ENCODE results near the gene MRPL23. TPM values are rescaled to one million over a fixed set of nuclear protein-coding genes. Genes with fewer than 3 reads are reported as not detected.

The MRPL23 gene
- polyA plus RNA-seq, 3 donors from 2014 or later, result 20.9 to 44.4 (median 42.4) TPM

DNA sequence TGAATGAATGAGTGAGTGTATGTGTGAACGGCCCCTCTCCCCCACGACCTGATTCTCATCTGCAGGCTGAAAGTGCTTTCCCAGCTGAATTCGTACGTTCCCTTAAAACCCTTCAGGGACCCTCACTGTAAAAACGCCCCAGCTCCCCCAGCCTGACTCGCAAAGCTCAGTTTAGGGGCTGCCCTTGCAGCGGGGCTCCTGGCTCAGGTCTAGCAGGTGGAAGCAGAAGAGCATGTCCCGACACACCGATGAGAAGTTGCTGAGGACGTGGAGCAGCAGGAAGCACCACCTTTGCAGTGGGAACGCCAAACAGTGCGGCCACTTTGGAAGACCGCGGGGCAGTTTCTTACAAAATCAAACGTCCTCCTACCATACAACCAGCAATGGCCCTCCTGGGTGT, 3.6 kb upstream of the MRPL23 start:
- Mint-ChIP-seq H3K27ac (peak overlapping the region in 1 of 6 donors; percentile 28), H3K27me3 (ENCODE audit: low read depth in 3 of 3) (peaks cover 0 to 3% (median 0%) of the 10 kb centered on the region in 3 donors), H3K36me3 (no peaks in the 10 kb centered on the region), H3K4me3 (no peak overlapping the region), H3K4me1 (peaks cover 5 to 7% of the 10 kb centered on the region in 2 donors), H3K9me3 (no peaks in the 10 kb centered on the region)
- no peak for DNase-seq

- DNase-seq, result no peak
- Mint-ChIP-seq H3K27me3 (ENCODE audit: low read depth in 3 of 3) (peaks cover 0 to 3% (median 0%) of the 10 kb centered on the region in 3 donors), H3K36me3 (no peaks in the 10 kb centered on the region), H3K9me3 (no peaks in the 10 kb centered on the region), H3K4me1 (peaks cover 5% of the 10 kb centered on the region in 2 donors), H3K27ac (no peak overlapping the region), H3K4me3 (peak overlapping the region in 3 of 5 donors; percentile 13 to 35 (median 24))
Observed at GRCh38 chr11:1943977-1944376, 3.2 kb upstream of the MRPL23 start.

GRCh38 chr11:1947592-1948237, 583 bp downstream of the MRPL23 start:
- Mint-ChIP-seq H3K27me3 (ENCODE audit: low read depth in 3 of 3) (peaks cover 0 to 3% (median 0%) of the 10 kb centered on the region in 3 donors), H3K4me1 (no peaks in the 10 kb centered on the region), H3K36me3 (no peaks in the 10 kb centered on the region), H3K27ac (no peak overlapping the region), H3K4me3 (no peak overlapping the region), H3K9me3 (no peaks in the 10 kb centered on the region)
- no peak for DNase-seq

GRCh38 chr11:1948389-1948788, 1.3 kb downstream of the MRPL23 start:
- Mint-ChIP-seq H3K4me1 (no peaks in the 10 kb centered on the region), H3K9me3 (no peaks in the 10 kb centered on the region), H3K4me3 (peak overlapping the region in 1 of 5 donors; percentile 38), H3K27me3 (ENCODE audit: low read depth in 3 of 3) (peaks cover 0 to 3% (median 0%) of the 10 kb centered on the region in 3 donors), H3K36me3 (no peaks in the 10 kb centered on the region), H3K27ac (no peak overlapping the region)
- DNase-seq, result no peak

DNA sequence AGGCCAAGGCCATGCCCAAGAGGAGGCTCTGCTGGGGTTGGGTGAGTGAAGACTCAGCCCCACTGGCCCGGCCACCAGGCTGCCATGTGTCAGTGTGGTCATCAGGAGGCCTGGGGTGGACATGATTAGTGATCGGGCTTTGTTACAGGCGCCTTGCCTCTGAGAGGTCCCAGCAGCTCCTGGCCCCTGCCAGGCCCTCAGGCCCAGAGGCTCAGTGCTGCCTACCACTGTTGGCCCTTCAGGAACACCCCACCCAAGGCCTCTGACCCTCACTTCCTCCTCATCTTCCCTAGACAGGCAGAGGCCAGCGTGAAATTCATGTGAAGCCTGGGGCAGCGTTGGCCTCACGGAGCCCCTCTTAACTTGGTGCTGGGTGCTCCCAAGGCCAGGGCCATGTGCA, 2.2 kb downstream of the MRPL23 start:
- DNase-seq, result no peak
- Mint-ChIP-seq H3K4me3 (no peak overlapping the region), H3K27me3 (ENCODE audit: low read depth in 3 of 3) (no peaks in the 10 kb centered on the region), H3K9me3 (no peaks in the 10 kb centered on the region), H3K36me3 (no peaks in the 10 kb centered on the region), H3K27ac (no peak overlapping the region), H3K4me1 (no peaks in the 10 kb centered on the region)

GRCh38 chr11:1949922-1950321, 2.8 kb downstream of the MRPL23 start:
- H3K4me1 Mint-ChIP-seq, result no peaks in the 10 kb centered on the region
- no peak overlapping the region for H3K4me3 Mint-ChIP-seq
- H3K9me3 Mint-ChIP-seq, result no peaks in the 10 kb centered on the region
- no peaks in the 10 kb centered on the region for H3K36me3 Mint-ChIP-seq
- no peaks in the 10 kb centered on the region for H3K27me3 Mint-ChIP-seq (ENCODE audit: low read depth in 3 of 3)
- no peak for DNase-seq
- H3K27ac Mint-ChIP-seq, result no peak overlapping the region

- Mint-ChIP-seq H3K27ac (no peak overlapping the region), H3K9me3 (no peaks in the 10 kb centered on the region), H3K4me1 (no peaks in the 10 kb centered on the region), H3K36me3 (no peaks in the 10 kb centered on the region), H3K4me3 (no peak overlapping the region), H3K27me3 (ENCODE audit: low read depth in 3 of 3) (no peaks in the 10 kb centered on the region)
- no peak for DNase-seq
Observed at GRCh38 chr11:1952806-1953482, 5.8 kb downstream of the MRPL23 start.

GRCh38 chr11:1953489-1954266, 6.5 kb downstream of the MRPL23 start:
- no peak overlapping the region for H3K4me3 Mint-ChIP-seq
- H3K27me3 Mint-ChIP-seq (ENCODE audit: low read depth in 3 of 3), result no peaks in the 10 kb centered on the region
- no peaks in the 10 kb centered on the region for H3K9me3 Mint-ChIP-seq
- no peak overlapping the region for H3K27ac Mint-ChIP-seq
- H3K4me1 Mint-ChIP-seq, result no peaks in the 10 kb centered on the region
- no peak for DNase-seq
- no peaks in the 10 kb centered on the region for H3K36me3 Mint-ChIP-seq

DNA sequence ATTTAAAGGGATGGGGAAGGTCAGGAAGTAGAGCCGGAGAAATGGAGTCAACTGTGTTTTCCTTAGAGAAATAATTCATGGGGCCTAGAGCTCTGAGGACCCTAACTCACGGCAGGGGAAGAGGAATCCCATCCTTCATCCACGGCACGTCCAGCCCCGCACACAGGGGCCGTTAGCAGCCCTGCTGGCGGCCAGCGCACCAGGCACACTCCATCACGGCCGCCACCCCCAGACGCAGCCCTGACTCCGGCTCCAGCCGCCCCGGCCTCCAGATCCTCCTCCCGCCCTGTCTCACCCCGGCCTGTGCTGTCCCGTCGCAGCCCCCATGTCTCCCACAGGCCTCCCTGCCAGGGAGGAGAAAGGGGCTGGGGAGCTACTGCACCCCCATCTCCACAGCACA, 11.2 kb downstream of the MRPL23 start:
- no peaks in the 10 kb centered on the region for H3K36me3 Mint-ChIP-seq
- no peaks in the 10 kb centered on the region for H3K27me3 Mint-ChIP-seq (ENCODE audit: low read depth in 3 of 3)
- DNase-seq, result no peak
- H3K4me3 Mint-ChIP-seq, result no peak overlapping the region
- H3K9me3 Mint-ChIP-seq, result no peaks in the 10 kb centered on the region
- no peak overlapping the region for H3K27ac Mint-ChIP-seq
- H3K4me1 Mint-ChIP-seq, result no peaks in the 10 kb centered on the region

- no peak overlapping the region for H3K27ac Mint-ChIP-seq
- no peaks in the 10 kb centered on the region for H3K36me3 Mint-ChIP-seq
- H3K9me3 Mint-ChIP-seq, result no peaks in the 10 kb centered on the region
- no peaks in the 10 kb centered on the region for H3K27me3 Mint-ChIP-seq (ENCODE audit: low read depth in 3 of 3)
- no peaks in the 10 kb centered on the region for H3K4me1 Mint-ChIP-seq
- no peak for DNase-seq
- H3K4me3 Mint-ChIP-seq, result no peak overlapping the region
Observed at GRCh38 chr11:1959786-1960185, 12.7 kb downstream of the MRPL23 start.

DNA sequence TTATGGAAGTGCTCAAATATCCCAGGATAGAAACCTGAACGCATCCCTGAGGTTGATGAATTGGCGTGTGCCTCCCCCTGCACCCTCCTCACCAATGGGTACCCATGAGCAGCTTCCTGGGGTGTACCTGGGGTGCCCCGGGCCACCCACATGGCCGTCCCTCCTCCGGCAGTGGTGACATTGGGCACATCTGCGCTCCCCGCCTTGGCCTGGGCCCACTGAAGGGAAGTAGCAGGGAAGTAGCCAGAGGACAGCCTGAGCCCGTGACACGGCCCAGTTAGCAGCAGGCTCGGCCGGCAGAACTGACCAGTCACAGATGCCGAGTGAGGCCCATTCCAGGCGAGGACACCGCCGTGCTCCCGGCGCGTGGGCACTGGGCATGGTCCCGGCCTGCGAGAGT, 16.7 kb downstream of the MRPL23 start:
- DNase-seq, result no peak
- H3K27me3 Mint-ChIP-seq (ENCODE audit: low read depth in 3 of 3), result no peaks in the 10 kb centered on the region

DNA sequence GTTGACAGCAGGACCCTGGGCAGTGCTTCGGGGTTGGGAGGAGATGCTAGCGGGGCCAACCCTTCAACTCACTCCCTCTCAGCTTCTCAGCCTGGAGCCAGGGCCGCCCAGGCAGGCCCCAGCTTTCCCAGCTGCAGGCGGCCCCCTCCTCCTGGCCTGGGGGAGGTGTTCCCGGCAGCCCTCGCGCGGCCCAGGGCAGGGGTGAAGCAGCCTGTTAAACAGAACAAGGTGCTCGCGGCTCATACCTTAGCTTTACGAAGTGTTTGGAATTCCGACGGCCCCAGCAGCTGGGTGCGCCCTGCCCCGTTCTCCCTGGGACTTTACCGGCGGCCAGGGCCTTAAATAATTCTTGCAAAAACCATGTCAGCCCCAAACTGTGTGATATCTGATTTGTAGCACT, 17.2 kb downstream of the MRPL23 start:
- no peaks in the 10 kb centered on the region for H3K9me3 Mint-ChIP-seq
- H3K27ac Mint-ChIP-seq, result no peak overlapping the region
- H3K4me1 Mint-ChIP-seq, result no peaks in the 10 kb centered on the region
- no peaks in the 10 kb centered on the region for H3K36me3 Mint-ChIP-seq
- H3K4me3 Mint-ChIP-seq, result no peak overlapping the region
- no peaks in the 10 kb centered on the region for H3K27me3 Mint-ChIP-seq (ENCODE audit: low read depth in 3 of 3)
- DNase-seq, result no peak

More for the DNA sequence above, 16.7 kb downstream of the MRPL23 start:
- no peaks in the 10 kb centered on the region for H3K9me3 Mint-ChIP-seq
- no peaks in the 10 kb centered on the region for H3K36me3 Mint-ChIP-seq
- no peak overlapping the region for H3K4me3 Mint-ChIP-seq
- H3K27ac Mint-ChIP-seq, result no peak overlapping the region
- H3K4me1 Mint-ChIP-seq, result no peaks in the 10 kb centered on the region

GRCh38 chr11:1964955-1965354, 17.8 kb downstream of the MRPL23 start:
- Mint-ChIP-seq H3K27ac (no peak overlapping the region), H3K36me3 (no peaks in the 10 kb centered on the region), H3K4me1 (no peaks in the 10 kb centered on the region), H3K27me3 (ENCODE audit: low read depth in 3 of 3) (no peaks in the 10 kb centered on the region), H3K9me3 (no peaks in the 10 kb centered on the region), H3K4me3 (no peak overlapping the region)
- no peak for DNase-seq

- H3K9me3 Mint-ChIP-seq, result no peaks in the 10 kb centered on the region
- DNase-seq, result no peak
- no peaks in the 10 kb centered on the region for H3K36me3 Mint-ChIP-seq
- no peak overlapping the region for H3K27ac Mint-ChIP-seq
- H3K27me3 Mint-ChIP-seq (ENCODE audit: low read depth in 3 of 3), result no peaks in the 10 kb centered on the region
- H3K4me3 Mint-ChIP-seq, result no peak overlapping the region
- H3K4me1 Mint-ChIP-seq, result no peaks in the 10 kb centered on the region
Observed at GRCh38 chr11:1966531-1966930, 19.4 kb downstream of the MRPL23 start.

Data from immature natural killer cell (primary cell).